ENCODE data around the gene MIOX. TPM values are rescaled to one million over a fixed set of nuclear protein-coding genes. Genes with fewer than 3 reads are reported as not detected.

MIOX gene
- total RNA-seq, 2 experiments from 2014 or later: 0.32 to 0.44 TPM

GRCh38 chr22:50500452-50500851 lies 13.8 kb downstream of the MIOX start:
- Mint-ChIP-seq H3K36me3 (ENCODE audit: low read depth) (peaks cover 4% of the 10 kb centered on the region), H3K4me1 (peaks cover 7% of the 10 kb centered on the region), H3K27ac (no peak overlapping the region), H3K4me3 (no peak overlapping the region), H3K9me3 (ENCODE audit: low read depth) (no peaks in the 10 kb centered on the region), H3K27me3 (no peaks in the 10 kb centered on the region)
- no peak for ATAC-seq
- ChIA-PET POLR2A (no interaction called here), CTCF (no interaction called here)
- intact Hi-C loops (cut with DNase I, micrococcal nuclease): loop anchor here (2.0 to 10.0 kb wide), 3 partner anchors 46 to 256 kb away; partner anchors contain the start of gene TUBGCP6 (in 1 of the 2)
- DNase-seq: no peak

GRCh38 chr22:50502096-50502495 lies 15.4 kb downstream of the MIOX start:
- peaks cover 4% of the 10 kb centered on the region for H3K36me3 Mint-ChIP-seq (ENCODE audit: low read depth)
- intact Hi-C loops (cut with DNase I, micrococcal nuclease): loop anchor here in 1 of 2 experiments (10.0 kb wide), 2 partner anchors 47 to 257 kb away; partner anchors contain the start of gene TUBGCP6
- no peak overlapping the region for H3K4me3 Mint-ChIP-seq
- no peak for DNase-seq
- H3K4me1 Mint-ChIP-seq: peaks cover 7% of the 10 kb centered on the region
- ChIA-PET POLR2A (interaction anchor here (0.8 kb wide), 1 partner anchor 135 kb away, joined by 4 read pairs; no protein-coding TSS in a partner anchor), CTCF (interaction anchor here (1.3 to 1.4 kb wide), 2 partner anchors 14 to 22 kb away, joined by 4 read pairs; no protein-coding TSS in a partner anchor)
- H3K9me3 Mint-ChIP-seq (ENCODE audit: low read depth): no peaks in the 10 kb centered on the region
- no peak for ATAC-seq
- H3K27me3 Mint-ChIP-seq: no peaks in the 10 kb centered on the region
- H3K27ac Mint-ChIP-seq: no peak overlapping the region

- H3K27ac Mint-ChIP-seq: no peak overlapping the region
- H3K9me3 Mint-ChIP-seq (ENCODE audit: low read depth): no peaks in the 10 kb centered on the region
- peaks cover 6% of the 10 kb centered on the region for H3K36me3 Mint-ChIP-seq (ENCODE audit: low read depth)
- intact Hi-C loops (cut with DNase I, micrococcal nuclease): loop anchor here in 1 of 2 experiments (10.0 kb wide), 2 partner anchors 48 to 258 kb away; partner anchors contain the start of gene TUBGCP6
- no peak for ATAC-seq
- ChIA-PET CTCF (interaction anchor here (0.7 to 1.4 kb wide), 2 partner anchors 23 to 331 kb away, joined by 3 to 4 read pairs; no protein-coding TSS in a partner anchor), POLR2A (interaction anchor here (0.8 kb wide), 1 partner anchor 134 kb away, joined by 4 read pairs; no protein-coding TSS in a partner anchor)
- peaks cover 7% of the 10 kb centered on the region for H3K4me1 Mint-ChIP-seq
- no peak overlapping the region for H3K4me3 Mint-ChIP-seq
- no peaks in the 10 kb centered on the region for H3K27me3 Mint-ChIP-seq
- DNase-seq: no peak
Observed at GRCh38 chr22:50502628-50503474, 16.2 kb downstream of the MIOX start.

- H3K27ac Mint-ChIP-seq: no peak overlapping the region
- intact Hi-C loops (cut with DNase I, micrococcal nuclease): loop anchor here in 1 of 2 experiments (10.0 kb wide), 2 partner anchors 49 to 259 kb away; partner anchors contain the start of gene TUBGCP6
- peak; percentile 55 for DNase-seq
- CTCF ChIA-PET: interaction anchor here (0.7 kb wide), 1 partner anchor 332 kb away, joined by 3 read pairs; no protein-coding TSS in a partner anchor
- POLR2A ChIA-PET: no interaction called here
- no peak overlapping the region for H3K4me3 Mint-ChIP-seq
- no peak for ATAC-seq
- no peaks in the 10 kb centered on the region for H3K27me3 Mint-ChIP-seq
- H3K4me1 Mint-ChIP-seq: peaks cover 2% of the 10 kb centered on the region
- no peaks in the 10 kb centered on the region for H3K9me3 Mint-ChIP-seq (ENCODE audit: low read depth)
- H3K36me3 Mint-ChIP-seq (ENCODE audit: low read depth): peaks cover 8% of the 10 kb centered on the region
Observed at GRCh38 chr22:50503475-50504145, 17.0 kb downstream of the MIOX start.

GRCh38 chr22:50504369-50505211 lies 17.9 kb downstream of the MIOX start:
- H3K36me3 Mint-ChIP-seq (ENCODE audit: low read depth): peaks cover 16% of the 10 kb centered on the region
- intact Hi-C loops (cut with DNase I, micrococcal nuclease): loop anchor here in 1 of 2 experiments (10.0 kb wide), 2 partner anchors 50 to 260 kb away; partner anchors contain the start of gene TUBGCP6
- no peak for ATAC-seq
- DNase-seq: no peak
- POLR2A ChIA-PET: no interaction called here
- H3K9me3 Mint-ChIP-seq (ENCODE audit: low read depth): no peaks in the 10 kb centered on the region
- H3K27ac Mint-ChIP-seq: no peak overlapping the region
- CTCF ChIA-PET: no interaction called here
- peaks cover 9% of the 10 kb centered on the region for H3K4me1 Mint-ChIP-seq
- H3K27me3 Mint-ChIP-seq: no peaks in the 10 kb centered on the region
- H3K4me3 Mint-ChIP-seq: no peak overlapping the region

- POLR2A ChIA-PET: interaction anchor here (1.2 kb wide), 1 partner anchor 20 kb away, joined by 3 read pairs; the partner anchor contains the start of gene SCO2
- intact Hi-C loops (cut with DNase I, micrococcal nuclease): loop anchor here in 1 of 2 experiments (10.0 kb wide), 2 partner anchors 51 to 261 kb away; partner anchors contain the start of gene TUBGCP6
- H3K9me3 Mint-ChIP-seq (ENCODE audit: low read depth): no peaks in the 10 kb centered on the region
- ATAC-seq: no peak
- H3K4me1 Mint-ChIP-seq: peaks cover 13% of the 10 kb centered on the region
- H3K4me3 Mint-ChIP-seq: no peak overlapping the region
- peaks cover 17% of the 10 kb centered on the region for H3K36me3 Mint-ChIP-seq (ENCODE audit: low read depth)
- H3K27ac Mint-ChIP-seq: no peak overlapping the region
- H3K27me3 Mint-ChIP-seq: no peaks in the 10 kb centered on the region
- DNase-seq: no peak
- CTCF ChIA-PET: no interaction called here
Observed at GRCh38 chr22:50505276-50505775, 18.7 kb downstream of the MIOX start.

- no peak overlapping the region for H3K27ac Mint-ChIP-seq
- no peak for DNase-seq
- intact Hi-C loops (cut with DNase I, micrococcal nuclease): loop anchor here in 1 of 2 experiments (10.0 kb wide), 2 partner anchors 51 to 261 kb away; partner anchors contain the start of gene TUBGCP6
- POLR2A ChIA-PET: interaction anchor here (1.2 kb wide), 1 partner anchor 20 kb away, joined by 3 read pairs; the partner anchor contains the start of gene SCO2
- peaks cover 13% of the 10 kb centered on the region for H3K4me1 Mint-ChIP-seq
- H3K27me3 Mint-ChIP-seq: no peaks in the 10 kb centered on the region
- H3K36me3 Mint-ChIP-seq (ENCODE audit: low read depth): peaks cover 17% of the 10 kb centered on the region
- H3K4me3 Mint-ChIP-seq: peak overlapping the region; percentile 91
- H3K9me3 Mint-ChIP-seq (ENCODE audit: low read depth): no peaks in the 10 kb centered on the region
- ATAC-seq: no peak
- CTCF ChIA-PET: interaction anchor here (1.0 kb wide), 1 partner anchor 37 kb away, joined by 3 read pairs; no protein-coding TSS in a partner anchor
Observed at GRCh38 chr22:50505776-50506610, 19.3 kb downstream of the MIOX start.

GRCh38 chr22:50506611-50507420 lies 20.2 kb downstream of the MIOX start:
- Mint-ChIP-seq H3K27ac (peak overlapping the region; percentile 91), H3K36me3 (ENCODE audit: low read depth) (peaks cover 17% of the 10 kb centered on the region), H3K4me1 (peaks cover 13% of the 10 kb centered on the region), H3K4me3 (peak overlapping the region; percentile 91), H3K9me3 (ENCODE audit: low read depth) (no peaks in the 10 kb centered on the region), H3K27me3 (no peaks in the 10 kb centered on the region)
- ATAC-seq (no peak), DNase-seq (no peak)
- ChIA-PET CTCF (interaction anchor here (1.0 to 5.7 kb wide), 2 partner anchors 18 to 37 kb away, joined by 3 to 76 read pairs; partner anchors contain the start of gene SCO2), POLR2A (interaction anchor here (1.2 kb wide), 1 partner anchor 19 kb away, joined by 3 read pairs; the partner anchor contains the start of gene SCO2)
- intact Hi-C loops (cut with DNase I, micrococcal nuclease): loop anchor here (1.0 to 10.0 kb wide), 5 partner anchors 26 to 262 kb away; partner anchors contain the start of genes ADM2 (in 1 of the 2), SBF1 (in 1 of the 2) and TUBGCP6 (in 1 of the 2)
